GM10847 (cell line): ENCODE measurements around the gene SCPEP1.

Experiments
- POLR2A ChIP-seq: IDR thresholded peaks from 2 replicates; pipeline ENCODE4 v1.6.1; 2011; ENCODE audit not compliant: insufficient read length; ENCODE audit errors: extremely low read depth

SCPEP1 gene, protein sequence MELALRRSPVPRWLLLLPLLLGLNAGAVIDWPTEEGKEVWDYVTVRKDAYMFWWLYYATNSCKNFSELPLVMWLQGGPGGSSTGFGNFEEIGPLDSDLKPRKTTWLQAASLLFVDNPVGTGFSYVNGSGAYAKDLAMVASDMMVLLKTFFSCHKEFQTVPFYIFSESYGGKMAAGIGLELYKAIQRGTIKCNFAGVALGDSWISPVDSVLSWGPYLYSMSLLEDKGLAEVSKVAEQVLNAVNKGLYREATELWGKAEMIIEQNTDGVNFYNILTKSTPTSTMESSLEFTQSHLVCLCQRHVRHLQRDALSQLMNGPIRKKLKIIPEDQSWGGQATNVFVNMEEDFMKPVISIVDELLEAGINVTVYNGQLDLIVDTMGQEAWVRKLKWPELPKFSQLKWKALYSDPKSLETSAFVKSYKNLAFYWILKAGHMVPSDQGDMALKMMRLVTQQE

DNA sequence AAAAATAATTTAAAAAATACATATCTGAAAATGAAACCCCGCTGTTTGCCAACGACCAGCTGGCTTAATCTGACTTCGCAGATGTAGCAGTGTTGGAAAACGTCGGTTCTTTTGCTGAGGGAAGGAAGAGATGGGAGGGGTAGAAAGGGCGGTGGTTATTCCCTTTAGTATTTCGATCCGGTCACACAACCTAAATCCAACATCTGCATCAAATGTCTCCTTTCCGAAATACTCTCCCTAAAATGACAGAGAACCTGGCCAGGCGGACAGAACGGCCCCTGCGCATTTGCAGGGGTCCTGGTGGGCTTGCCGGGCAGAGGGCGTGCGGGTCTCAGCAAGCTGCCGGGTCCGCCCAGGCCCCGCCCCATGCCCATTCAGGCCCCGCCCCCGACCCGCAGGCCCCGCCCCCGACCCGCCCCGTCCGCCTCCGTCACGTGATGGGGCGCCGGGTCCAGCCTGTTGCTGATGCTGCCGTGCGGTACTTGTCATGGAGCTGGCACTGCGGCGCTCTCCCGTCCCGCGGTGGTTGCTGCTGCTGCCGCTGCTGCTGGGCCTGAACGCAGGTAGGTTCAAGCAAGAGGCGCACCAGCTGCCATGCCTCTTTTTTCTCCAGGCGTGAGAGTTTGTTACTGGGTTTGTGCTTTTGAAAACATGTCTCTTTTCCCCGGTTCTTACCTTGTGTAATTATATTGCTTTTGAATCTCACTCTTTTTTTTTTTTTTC lies at the start of gene SCPEP1:
Gene SCPEP1, plus strand, starts transcription at position 459 of the 723 bp plus-strand sequence. Its CDS starts 29 bp downstream, at position 488.
- peak; percentile 77 for TF ChIP-seq POLR2A

DNA sequence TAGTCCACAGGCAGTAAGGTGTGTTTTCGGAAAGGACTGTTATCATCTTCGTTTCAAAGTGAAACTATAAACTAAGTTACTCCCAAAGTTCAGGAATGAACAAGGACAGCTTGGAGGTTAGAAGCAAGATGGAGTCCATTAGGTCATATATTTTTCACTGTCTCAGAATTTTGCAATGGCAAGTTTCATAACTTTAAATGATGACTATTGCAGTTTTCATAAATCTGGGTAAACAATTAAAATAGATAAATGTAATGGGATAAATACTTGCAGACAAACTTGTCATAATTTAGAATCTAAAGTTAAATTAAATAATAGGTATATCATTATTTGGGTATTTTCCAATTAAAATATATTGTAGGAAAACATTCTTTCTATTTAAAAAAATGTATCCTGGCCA lies 49.3 kb upstream of the SCPEP1 start:
- no peak for TF ChIP-seq POLR2A

DNA sequence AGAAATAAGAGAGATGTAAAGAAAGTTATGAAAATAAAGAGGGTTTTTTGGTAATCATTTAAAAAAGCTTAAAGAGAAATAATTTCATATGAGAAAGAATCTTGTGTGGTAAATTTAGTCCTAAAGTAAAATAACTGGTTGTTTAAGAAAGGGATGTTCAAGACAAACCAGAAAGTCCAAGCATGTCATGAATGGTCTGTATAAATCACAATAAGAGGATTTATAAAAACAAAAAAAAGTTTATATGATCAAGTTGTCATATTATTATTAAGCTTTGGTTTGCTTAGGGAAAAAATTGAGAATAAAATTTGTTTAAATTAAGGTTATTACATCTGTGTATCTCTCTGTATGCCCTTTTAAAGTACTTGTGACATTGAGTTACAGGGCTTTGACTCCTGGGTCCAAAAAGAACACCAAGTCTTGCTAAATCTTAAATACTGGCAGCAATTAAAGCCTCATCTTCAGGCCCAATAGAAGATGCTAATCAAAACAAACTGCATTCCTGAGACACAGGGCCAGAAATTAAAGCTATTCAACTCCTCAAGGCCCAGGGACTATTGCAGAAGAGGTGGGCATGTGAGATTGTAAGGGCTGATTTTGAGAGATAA lies 48.5 kb upstream of the SCPEP1 start:
- no peak for TF ChIP-seq POLR2A

DNA sequence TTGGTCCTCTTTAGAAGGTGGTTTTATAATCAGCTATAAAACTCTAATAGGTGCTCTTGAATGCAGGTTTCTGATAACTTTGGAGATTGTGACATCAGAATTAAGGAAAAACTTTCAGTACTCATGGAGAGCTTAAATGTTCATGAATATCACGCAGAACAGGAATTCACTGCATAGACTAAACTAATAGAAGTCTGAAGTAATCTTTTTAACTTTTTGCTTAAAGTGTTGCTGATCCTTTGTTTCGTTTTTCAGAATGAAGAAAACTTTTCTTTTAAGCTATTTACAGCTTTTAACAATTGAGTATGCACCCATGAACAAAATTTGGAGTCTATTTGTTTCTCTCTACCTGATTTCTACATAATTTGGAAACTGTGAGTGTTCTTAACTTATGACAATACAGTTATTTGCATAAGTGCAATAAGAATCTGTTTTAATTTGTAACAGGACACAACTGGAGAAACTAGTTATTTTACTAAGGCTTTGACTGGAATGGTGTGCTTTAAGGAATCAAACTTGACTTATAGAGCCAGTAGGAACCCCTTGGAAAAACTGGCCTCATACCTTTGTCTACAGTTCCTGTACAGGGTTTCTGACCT lies 47.1 kb upstream of the SCPEP1 start:
- no peak for TF ChIP-seq POLR2A

DNA sequence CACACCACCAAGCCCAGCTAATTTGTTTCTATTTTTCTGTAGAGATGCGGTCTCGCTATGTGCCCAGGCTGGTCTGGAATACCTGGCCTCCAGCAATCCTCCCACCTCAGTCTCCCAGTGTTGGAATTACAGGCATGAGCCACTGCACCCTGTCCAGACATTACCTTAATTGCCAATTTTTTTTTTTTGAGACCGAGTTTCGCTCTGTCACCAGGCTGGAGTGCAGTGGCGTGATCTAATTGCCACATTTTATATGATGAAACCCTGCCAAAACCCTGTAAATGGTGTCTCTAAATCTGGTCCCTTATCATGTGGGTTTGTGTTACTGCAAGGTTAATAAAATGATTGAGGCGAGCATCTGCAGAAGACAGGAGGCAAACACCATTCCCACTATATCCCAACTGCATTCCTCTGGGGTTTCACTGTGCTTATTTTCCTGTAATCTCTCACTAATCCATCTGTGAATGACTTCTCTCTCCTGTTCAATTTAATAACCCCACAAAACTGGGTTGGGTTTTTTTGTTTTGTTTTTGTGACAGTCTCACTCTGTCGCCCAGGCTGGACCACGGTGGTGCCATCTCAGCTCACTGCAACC lies 44.7 kb upstream of the SCPEP1 start:
- TF ChIP-seq POLR2A = no peak

DNA sequence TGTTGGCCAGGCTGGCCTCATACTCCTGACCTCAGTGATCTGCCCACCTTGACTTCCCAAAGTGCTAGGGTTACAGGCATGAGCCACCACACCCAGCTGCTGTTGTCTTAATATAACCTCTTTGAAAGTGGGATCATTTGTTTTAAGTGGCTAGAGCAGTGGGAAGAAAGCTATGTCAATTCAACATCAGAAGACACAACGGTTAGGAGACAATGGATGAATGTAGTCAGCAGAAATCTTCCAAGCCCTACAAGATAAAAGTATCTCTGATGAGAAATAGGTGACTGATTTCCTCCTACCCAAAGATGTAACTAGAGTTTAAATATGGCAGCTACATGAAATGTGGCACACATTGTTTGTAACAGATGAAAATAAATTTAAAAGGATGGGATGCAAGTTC lies 44.1 kb upstream of the SCPEP1 start:
- TF ChIP-seq POLR2A = no peak

DNA sequence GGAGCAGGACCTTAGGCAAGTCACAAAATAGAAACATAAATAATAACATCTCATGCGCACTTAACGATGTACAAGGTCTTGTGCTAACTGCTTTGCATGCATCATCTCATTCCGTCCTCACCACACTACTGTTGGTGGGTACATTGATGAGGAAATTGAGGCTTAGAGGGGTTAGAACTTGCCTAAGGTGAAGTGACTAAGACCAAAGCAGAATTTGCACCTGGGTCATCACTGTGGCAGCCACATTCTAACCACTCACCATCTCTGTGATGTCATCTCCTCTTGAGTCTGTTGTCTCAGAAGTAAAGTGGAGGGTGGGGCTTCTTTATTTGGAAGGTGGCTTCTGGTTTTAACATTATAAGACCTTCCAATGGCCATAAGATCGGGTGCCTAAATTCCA lies 43.7 kb upstream of the SCPEP1 start:
- no peak for TF ChIP-seq POLR2A

DNA sequence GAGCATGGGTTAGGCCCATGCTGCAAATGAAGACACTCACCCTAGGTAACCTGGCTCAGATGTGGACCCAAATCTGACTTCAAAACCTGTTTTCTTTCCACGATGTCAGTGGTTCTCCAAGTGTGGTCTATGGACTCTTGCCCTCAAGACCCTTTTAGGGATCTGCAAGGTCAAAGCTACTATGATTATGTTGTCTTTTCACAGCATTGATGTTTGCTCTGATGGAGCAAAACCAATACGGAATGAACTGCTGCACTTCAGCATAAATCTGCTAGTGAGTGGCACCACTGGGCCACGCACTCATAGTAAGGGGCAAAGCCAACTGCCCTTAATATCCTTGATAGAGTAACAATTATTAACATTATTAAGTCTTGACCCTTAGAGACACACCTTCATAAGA lies 42.5 kb upstream of the SCPEP1 start:
- no peak for TF ChIP-seq POLR2A

DNA sequence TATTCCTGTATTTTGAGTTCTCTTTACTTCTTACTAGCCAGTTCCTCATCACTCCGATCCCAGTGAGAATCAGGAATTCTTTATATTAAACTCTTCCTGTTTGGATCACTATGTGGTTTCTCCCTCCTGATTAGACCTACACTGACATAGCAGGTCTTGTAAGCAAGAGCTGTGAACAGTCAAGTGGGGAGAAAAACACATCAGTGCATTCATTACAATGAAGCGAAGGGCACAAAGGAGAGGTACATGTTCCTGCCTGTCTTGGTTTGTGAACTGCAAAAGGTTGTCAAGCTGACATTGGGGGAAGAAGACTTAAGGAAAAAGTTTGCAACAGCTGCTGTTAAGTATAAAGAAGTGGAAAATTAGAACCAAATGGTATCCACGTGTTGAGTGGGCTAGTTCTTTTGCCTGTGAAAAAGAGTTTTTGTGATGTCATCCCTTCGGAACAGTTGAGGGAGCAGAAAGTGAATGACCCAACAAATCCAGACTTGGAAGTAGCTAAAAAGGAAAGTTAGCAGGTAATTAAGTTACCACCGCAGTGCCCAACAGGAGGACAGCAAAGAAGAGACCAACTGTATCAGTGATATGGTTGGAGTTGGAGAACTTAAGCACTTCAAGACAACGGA lies 41.1 kb upstream of the SCPEP1 start:
- no peak for TF ChIP-seq POLR2A

DNA sequence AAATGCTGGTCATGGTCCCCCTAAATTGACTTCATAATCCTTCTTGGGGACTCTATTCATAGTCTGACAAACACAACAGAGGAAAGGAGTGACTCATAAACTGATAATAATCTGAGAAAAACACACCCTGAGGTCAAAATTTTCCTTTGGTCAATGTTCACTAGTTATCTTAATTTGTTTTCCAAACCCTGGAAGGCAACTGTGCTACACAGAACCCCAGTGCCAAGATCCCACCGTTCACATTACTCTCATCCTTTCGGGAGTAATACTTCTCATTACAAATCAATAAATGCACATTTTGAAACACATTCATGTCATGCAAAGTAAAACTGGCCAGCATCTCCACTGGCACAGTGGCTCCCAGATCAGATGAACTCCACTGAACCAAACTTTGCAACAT lies 40.2 kb upstream of the SCPEP1 start:
- TF ChIP-seq POLR2A = no peak

DNA sequence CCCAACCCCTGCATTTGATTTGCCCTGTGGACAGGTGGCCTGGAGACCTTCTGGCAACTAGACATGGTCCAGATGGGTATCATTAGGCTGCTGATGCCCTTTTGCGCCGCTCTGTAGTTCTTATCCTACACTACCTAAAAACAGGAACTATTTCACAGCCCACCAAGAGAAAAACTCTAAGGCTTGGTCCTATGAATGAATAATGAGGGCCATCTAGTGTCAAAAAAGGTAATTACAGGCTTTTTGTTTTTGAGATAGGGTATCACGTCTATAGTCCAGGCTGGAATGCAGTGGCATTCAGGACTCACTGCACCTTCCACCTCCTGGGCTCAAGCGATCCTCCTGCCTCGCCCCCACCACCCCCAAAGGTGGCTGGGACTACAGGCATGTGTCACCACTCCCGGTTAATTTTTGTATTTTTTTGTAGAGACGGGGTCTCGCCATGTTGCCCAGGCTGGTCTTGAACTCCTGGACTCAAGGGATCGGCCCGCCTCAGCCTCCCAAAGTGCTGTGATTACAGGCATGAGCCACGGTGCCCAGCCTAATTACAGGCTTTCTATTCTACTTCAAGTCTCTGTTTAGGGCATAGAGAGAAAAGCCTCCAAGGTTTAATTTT lies 38.0 kb upstream of the SCPEP1 start:
- no peak for TF ChIP-seq POLR2A

DNA sequence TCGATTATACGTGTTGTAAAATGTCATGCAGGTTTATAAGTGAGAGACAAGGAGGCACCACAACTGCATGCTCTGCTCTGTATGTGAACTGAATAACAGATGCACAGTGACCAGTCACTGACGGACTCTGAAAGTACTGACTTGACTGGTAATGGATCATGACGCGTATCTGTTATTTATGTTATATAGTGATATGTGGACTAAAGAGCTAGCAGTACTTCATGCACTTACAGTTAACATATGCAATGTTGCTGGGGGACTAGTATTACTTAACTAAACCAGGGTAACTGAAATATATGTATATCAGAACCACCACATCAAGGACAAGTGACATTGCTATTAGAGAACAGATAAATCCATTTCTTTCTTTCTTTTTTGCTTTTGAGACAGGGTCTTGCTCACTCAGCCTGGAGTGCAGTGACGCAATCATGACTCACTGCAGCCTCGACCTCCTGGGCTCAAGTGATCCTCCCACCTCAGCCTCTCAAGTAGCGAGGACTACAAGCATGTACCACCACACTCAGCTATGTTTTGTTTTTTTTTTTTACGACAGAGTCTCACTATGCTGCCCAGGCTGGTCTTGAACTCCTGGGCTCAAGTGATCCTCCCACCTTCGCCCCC lies 34.3 kb upstream of the SCPEP1 start:
- TF ChIP-seq POLR2A = no peak

DNA sequence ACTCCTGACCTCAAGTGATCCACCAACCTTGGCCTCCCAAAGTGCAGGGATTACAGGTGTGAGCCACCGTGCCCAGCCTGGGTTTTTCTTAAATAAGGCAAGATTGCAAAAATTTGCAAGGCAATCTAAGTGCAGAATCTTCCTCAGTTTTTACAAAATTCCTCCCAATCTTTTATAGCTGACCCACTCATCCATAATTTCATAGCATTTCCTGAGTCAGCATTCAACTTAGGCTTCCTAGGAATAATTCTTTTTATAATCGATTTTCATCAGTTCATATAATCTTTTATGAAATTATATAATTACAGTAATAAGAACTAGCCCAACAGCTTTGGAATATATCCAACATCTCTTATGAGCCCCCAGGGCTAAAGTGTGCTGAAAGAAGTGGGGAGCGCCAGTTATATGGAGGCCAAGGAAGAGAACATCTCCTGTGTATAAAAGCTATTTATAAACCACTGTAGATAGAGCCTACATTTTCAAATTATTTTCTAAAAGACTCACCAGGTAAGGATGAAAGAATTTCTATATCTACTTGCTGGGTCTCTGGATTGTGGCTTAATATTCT lies 31.9 kb upstream of the SCPEP1 start:
- TF ChIP-seq POLR2A = no peak

DNA sequence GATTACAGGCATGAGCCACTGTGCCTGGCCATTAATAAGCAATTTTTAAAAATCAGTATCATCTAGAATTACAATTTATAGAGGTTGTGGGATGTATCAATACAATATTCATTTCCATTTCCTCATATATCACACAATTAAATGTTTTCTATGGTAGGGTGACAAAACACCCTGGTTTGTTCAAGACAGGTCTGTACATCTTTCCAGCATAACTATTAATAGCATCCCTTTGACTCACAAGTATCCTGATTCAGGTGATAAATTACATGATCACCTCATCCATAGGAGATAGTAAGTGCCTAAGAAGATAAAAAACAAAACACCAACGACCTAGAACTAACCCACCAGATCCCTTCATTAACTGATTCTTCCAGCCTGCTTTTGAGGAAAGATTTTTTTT lies 30.2 kb upstream of the SCPEP1 start:
- TF ChIP-seq POLR2A = no peak
